LHCN-M2 (cell line): Measurements from ENCODE around the gene CLEC2L. TPM values are rescaled to one million over a fixed set of nuclear protein-coding genes. Genes with fewer than 3 reads are reported as not detected.

Source experiments
- DNase-seq: peaks from one replicate; pipeline ENCODE4 v3.0.0-alpha.2; 2012; ENCODE audit warnings: low read depth
- polyA plus RNA-seq: library from polyadenylated mRNA; unstranded; fragments of >200 nt; gene quantifications from one replicate; pipeline ENCODE4 v1.2.1, GENCODE V29; 2012; ENCODE audit warnings: missing spikeins
- total RNA-seq: library from RNA; depleted of rRNA; stranded (reverse); fragments of >200 nt; gene quantifications from 2 replicates; pipeline ENCODE4 v1.2.3, GENCODE V29; 2014; rRNA removed

Gene CLEC2L
- not detected in 2 replicates for total RNA-seq
- not detected for polyA plus RNA-seq

DNA sequence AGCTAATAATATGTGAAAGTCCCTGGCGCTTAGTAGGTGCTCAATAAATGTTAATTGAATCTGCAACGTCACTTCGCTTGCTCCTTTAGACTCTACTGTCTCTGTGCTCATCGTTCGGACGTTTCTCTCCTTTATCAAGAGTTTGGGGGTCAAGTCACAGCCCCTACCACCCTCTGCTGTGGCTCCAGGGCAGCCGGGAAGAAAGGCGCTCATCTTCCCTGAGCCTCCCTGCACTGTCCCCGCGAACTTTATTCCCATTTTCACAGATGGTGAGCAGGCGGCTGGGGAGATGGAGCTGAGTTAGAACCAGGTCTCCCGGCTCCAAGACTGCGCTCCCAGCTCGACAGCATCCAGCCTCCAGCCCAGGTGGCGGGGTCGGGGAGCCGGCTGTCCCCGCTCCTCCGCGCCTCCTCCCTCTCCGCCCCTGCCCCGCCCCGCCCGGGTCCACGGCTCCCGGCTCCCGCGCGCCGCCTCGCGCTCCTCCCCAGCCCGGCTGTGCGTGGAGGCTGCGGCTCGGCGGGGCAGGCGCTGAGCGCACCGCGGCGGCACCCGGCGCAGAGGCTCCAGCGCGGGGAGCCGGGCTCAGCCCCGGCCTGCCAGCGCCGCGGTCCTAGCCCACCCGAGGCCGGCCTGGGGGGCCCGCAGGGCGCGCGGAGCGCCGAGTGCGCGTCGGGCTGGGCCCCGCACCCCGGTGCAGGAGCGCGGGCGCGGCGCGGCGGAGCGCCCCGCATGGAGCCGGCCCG, at the start of gene CLEC2L:
TSS of gene CLEC2L (plus strand) at position 487 of the 743 bp plus-strand sequence. CDS start at position 730, 243 bp downstream.
- DNase-seq, result no peak

- no peak for DNase-seq
These were observed 47.3 kb upstream of the CLEC2L start for GRCh38 chr7:139476139-139476538.

DNA sequence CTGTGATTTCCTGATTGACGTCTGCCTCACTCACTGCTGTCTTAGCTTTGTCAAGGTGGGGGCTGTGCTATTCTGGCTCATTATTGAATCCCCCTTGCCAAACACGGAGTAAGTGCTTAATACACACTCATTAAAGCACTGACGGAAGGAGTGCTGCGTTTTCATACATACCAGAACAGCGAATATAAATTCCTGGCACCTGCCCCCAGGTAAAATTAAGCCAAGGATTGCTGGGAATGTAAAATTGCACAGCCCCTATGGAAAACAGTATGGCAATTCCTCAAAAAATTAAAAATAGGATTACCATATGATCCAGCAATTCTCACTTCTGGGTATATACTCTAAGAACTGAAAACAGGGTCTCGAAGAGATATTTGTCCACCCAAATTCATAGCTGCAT, 46.6 kb upstream of the CLEC2L start:
- DNase-seq, result no peak

GRCh38 chr7:139479620-139480019, 43.9 kb upstream of the CLEC2L start:
- no peak for DNase-seq

GRCh38 chr7:139481364-139481763, 42.1 kb upstream of the CLEC2L start:
- no peak for DNase-seq

- no peak for DNase-seq
These were observed 41.4 kb upstream of the CLEC2L start for GRCh38 chr7:139482122-139482521.

DNA sequence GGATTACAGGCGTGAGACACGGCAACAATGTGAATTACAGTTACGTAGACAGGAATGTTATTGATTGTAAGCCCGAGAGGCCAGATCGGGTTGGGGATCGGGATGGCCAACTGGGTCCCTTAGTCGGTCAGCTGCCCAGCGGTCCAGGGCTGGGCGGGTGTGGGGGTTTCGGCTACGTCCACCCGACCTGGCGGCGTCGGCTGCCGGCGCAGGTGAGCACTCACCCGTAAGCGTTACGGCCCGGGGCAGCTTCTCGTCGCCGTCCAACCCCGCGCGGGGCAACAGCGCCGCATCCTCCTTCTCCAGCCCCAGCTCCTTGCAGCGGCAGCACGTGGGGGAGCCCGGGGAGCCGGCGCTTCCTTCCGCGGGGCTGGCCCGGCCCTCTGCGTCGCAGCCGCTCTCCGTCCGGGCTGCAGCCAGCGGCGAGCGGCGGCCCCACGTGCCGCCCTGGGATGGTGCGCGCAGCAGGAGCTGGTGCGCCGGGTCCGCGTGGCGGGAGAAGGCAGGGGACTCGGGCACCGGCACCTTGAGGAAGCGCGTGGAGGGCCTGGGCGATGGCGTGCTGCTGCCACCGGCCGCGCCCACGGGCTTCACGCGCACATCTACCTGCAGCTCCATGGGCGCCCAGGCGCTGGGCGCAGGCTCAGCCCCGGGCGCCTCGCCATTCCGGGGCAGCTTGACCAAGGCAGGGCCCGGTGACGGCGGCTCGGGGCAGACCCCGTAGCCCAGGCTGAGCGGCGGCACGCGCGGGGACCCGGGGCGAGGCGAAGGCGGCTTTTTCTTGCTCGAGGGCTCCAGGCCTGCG, 40.6 kb upstream of the CLEC2L start:
- no peak for DNase-seq

- DNase-seq, result no peak
These were observed 36.0 kb upstream of the CLEC2L start for GRCh38 chr7:139487366-139488080.

DNA sequence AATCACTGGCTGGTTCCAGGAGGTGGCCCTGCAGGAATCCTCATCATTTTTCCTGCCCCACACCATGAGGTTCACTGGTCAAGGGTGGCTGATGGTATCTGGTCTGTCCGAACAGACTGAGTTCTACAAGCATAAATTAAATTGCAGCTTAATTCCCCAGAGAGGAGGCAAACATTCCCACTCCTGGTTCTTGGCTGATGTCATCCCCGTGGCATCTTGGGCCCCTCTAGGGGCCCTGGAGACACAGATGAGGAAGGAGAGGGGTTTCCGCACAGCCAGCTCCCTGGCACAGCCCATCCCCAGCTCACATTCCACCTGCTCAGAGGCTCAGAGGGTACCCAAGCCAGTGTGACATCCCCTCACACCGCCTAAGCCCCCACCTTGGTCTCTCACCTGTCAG, 34.7 kb upstream of the CLEC2L start:
- DNase-seq, result no peak

DNA sequence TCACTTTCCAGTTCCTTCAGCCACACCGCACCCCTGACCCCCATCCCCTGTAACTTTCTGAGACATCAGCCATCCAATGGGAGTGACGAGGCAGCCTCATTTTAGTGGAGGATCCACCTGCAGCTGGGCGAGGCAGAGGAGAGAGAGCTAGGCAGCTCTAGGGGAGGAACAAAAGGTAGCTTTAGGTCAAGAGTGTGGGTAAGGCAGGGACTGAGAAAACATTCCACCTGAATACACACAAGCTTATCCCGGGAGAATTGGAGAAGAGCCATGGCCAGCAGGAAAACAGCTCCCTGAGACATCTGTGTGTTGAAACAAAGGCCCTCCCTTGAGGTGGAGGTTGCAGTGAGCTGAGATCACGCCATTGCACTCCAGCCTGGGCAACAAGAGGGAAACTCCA, 33.4 kb upstream of the CLEC2L start:
- no peak for DNase-seq

GRCh38 chr7:139492293-139492692, 31.2 kb upstream of the CLEC2L start:
- DNase-seq, result no peak

DNA sequence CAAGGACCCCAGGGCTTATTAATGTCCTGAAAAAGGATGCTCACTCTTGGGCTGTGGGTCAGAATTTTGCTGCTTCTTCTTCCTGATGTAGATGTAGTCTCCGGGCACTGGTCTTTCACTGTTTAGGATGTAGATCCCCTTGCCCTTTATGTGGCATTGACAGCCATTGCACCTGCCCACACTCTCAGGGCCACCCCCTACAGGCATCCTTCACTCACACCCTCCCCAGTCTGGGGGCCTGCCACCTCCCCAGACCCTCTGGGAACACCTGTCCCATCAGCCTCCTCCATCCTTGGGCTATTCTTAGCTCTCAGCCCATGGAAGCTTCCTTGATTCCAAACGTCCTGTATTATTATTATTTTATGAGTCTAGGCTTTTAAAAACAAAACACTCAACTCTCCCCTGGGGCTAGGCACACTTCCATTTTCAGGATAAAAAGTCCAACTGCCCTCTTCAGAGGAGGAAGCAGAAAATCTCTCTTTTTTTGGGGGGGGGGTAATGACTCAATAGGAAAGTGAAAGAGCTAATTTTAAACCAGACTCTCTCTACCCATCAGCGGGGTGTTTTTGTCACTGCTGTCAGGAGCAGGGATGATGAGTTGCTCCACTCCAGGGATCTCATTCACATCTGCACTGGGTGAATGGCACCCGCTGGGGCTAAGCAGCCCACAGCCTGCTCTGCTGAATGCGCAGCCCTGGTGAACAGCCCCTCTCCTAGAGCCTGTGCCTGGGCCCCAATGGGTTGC, 28.5 kb upstream of the CLEC2L start:
- DNase-seq, result no peak

DNA sequence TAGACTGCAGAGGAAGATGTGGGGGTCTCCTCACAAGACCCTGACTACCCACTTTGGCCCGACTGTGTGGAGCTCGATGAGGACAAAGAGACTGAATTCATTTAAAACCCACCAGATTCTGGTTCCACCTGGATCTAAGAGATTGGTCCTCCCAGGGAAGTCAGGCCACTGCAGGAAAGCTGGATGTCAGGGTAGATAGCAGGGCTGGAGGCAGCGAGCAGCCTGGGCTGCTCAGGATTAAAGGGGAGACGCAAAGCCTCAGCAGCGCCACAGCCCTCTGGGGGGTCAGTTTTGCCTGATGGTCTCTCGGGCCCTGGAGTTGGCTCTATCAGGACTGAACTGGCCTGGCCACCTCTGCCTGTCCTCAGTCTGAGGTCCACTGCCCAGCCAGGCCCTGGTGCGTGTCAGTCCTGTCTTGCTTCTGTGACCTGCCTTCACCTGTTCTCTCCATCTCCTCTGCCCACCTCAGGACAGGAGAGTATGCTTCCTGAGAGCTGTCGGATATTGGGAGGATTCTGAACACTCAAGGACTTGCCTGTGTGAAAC, 27.8 kb upstream of the CLEC2L start:
- no peak for DNase-seq

GRCh38 chr7:139496528-139496927, 27.0 kb upstream of the CLEC2L start:
- DNase-seq, result no peak

DNA sequence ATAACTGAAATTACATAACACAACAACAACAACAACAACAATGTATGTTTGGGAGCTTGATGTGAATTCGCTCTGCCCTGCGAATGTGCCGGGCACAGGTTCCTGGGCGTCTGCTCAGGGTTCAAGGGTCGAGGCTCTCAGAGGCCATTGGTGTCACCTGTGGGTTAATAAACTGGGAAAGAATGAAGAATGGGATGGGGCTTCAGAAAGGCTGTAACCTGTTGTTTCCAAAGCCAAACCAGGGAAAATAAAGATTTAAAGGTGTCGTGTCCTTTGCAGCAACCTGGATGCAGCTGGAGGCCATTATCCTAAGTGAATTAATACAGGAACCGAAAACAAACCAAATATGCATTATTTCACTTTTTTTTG, 22.7 kb upstream of the CLEC2L start:
- DNase-seq, result no peak

DNA sequence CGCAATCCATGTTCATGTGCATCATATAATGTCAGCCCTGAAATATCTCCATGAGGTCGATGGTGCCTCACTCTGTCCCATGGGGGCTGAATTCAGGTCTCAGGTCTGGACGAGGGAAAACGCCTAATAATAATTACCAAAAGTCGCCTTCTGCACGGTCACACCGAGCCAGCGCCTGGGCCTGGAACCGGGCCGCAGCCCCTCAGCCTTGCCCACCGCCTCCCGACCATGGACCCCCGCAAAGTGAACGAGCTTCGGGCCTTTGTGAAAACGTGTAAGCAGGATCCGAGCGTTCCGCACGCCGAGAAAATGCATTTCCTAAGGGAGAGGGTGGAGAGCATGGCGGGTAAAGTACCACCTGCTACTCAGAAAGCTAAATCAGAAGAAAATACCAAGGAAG, 21.3 kb upstream of the CLEC2L start:
- DNase-seq, result no peak

DNA sequence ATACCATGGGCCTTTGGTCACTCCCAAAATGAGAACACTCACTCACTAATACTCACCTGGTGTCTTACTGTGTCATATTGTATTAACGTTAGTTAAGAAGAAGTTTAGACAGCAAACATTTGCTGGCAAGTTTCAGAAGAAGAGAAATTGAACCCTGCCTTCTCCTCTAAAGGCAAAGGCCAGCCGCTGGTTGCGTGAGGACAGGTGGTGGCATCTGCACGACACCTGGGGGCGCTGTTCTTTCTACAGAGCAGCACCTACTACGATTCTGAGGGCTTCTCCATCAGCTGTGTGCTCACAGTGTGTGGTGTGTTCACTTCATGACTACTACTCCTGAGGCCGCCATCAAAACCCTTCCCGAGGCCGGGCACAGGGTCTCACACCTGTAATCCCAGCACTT, 17.9 kb upstream of the CLEC2L start:
- no peak for DNase-seq

DNA sequence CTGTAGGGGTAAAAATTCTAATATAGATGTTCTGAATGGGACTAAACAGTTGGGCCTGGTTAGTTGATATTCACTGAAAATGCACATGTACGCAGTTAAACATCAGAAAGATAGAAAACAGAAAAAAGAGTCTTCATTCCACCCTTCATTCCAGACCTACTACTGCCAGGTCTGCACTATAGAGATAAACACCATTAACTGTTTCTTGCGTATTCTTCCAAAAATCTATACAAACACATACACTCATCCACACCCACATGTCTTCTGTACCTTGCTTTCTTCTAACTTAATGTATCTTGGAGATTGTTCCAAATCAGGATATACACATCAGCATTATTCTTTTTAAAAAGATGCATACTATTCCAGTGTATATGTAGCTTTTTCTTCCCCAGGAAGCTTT, 13.9 kb upstream of the CLEC2L start:
- no peak for DNase-seq

DNA sequence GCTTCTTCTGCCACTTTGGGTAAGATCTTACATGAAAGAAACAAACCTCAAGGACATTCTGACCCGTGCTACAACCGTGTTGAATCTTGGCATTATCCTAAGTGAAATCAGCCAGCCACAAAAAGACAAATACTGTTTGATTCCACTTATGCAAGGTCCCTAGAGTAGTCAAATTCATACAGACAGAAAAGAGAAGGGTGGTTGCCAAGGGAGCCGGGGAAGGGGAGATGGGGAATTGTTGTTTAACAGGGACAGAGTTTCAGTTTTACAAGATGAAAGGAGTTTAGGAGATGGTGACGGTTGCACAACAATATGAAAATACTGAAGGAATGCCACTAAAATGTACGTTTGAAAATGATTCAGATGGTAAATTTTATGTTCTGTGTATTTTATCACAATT, 12.2 kb upstream of the CLEC2L start:
- no peak for DNase-seq

GRCh38 chr7:139515266-139515665, 8.2 kb upstream of the CLEC2L start:
- no peak for DNase-seq

GRCh38 chr7:139521439-139521838, 2.0 kb upstream of the CLEC2L start:
- no peak for DNase-seq
